ENCODE results near the gene FHOD3.

- TF ChIP-seq CREB1 (CRISPR knock-in tag; IDR thresholded peaks at IDR 0.05; ENCODE audit: low read depth) (no peak), CTCF (conservative IDR thresholded peaks at IDR 0.05; ENCODE audit: low read depth in 2 of 2) (no peak), ZNF331 (CRISPR knock-in tag; IDR thresholded peaks at IDR 0.05; ENCODE audit: low read depth) (no peak)
Observed at GRCh38 chr18:36388310-36388709, 90.8 kb downstream of the FHOD3 start.
